NCI-H510A (cell line): ENCODE results near the gene RPS6KA4.
A peak's percentile ranks its signal among the peaks of the same experiment; 100 is the strongest.

Experiments used
- DNase-seq: peaks from one replicate; lab custom pipeline; 2025; lab: John Stamatoyannopoulos, UW

Gene RPS6KA4

GRCh38 chr11:64327375-64327774 is 31.6 kb upstream of the RPS6KA4 start:
- no peak for DNase-seq

- DNase-seq = no peak
Observed at GRCh38 chr11:64327993-64328392, 31.0 kb upstream of the RPS6KA4 start.

DNA sequence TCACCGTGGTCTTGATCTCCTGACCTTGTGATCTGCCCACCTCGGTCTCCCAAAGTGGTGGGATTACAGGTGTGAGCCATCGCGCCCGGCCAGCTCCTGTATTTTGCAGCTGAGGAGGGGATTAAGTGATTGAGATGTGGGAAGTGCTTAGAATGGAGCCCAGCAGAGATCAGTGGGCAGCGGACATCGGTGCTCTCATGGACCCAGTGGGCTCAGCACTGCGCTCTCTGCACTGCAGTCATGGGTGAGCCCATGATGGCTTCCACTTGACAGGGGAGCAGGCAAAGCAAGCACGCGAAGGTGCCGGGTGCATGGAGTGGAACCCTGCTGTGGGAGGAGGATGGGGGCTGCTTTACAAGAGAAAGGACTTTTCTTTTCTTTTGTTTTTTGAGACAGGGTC is 28.1 kb upstream of the RPS6KA4 start:
- no peak for DNase-seq

DNA sequence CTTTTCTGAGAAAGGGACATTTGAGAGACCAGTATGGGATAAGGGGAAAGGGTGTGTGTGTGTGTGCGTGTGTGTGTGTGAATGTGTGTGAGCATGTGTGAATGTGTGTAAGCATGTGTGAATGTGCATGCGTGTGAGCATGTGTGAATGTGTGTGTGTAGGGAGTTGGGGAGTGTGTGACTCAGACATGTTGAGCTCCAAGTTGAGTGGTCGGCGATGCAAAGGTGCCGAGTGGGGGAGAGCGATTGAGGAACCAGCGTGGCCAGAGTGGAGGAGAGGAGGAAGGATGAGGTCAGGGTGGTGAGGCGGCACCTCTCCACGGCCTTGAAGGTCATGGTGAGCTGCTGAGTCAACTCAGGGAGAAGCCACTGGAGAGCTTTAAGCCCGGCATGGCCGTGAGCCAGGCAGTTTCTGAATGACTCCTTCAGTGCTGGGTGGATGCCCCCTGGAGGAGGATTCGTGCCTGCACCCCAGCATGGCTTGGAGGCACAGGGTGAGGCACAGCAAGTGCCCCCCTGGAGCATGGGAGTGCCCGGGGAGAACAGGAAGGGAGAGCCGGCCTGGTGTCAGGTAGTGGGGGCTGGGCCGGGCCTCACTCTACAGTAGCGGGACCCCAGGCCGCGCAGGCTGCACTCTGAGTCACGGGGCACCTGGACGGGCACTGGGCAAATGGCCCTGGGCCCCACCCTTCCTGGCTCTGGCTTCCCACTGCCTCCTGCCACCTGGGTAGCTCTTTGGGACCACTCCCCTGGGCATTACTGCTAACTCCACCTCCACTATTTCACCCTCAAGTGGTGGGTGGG is 27.2 kb upstream of the RPS6KA4 start:
- DNase-seq = no peak

- no peak for DNase-seq
Observed at GRCh38 chr11:64333556-64333955, 25.4 kb upstream of the RPS6KA4 start.

DNA sequence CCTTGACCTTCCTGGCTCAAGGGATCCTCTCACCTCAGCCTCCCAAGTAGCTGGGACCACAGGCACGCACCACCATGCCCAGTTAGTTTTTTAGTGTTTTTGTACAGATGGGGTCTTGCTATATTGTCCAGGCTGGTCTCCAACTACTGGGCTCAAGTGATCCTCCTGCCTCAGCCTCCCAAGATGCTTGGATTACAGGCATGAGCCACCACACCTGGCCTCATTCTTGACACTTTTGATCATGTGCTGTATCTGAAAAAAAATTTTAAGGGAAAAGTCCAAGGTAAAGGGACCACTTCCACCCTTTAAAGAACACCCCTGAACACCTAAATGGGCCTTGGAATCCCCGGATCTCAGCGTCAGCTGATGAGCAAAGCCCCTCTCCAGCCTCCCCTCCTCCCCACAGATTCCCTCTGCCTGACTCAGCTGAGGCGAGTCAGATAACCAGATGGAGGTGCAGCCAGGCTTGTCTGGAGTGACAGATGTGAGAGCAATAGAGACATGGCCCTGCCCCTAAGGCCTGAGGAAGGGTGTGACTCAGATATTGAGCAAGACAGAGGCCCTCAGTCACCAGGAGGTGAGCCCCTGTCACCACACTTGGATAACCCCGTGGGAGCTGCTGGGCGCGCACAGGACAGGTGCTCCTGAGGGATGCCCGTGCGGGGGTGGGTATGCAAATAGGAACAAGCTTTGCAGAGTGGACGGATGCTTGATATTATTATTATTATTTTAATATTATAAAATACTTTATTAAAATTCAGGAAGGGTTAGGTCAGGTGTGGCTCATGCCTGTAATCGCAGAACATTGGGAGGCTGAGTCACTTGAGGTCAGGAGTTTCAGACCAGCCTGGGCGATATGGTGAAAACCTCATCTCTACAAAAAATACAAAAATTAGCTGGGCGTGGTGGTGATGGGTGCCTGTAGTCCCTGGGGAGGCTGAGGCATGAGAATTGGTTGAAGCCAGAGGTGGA is 23.9 kb upstream of the RPS6KA4 start:
- DNase-seq = peak; percentile 85

- no peak for DNase-seq
Observed at GRCh38 chr11:64337538-64338249, 21.3 kb upstream of the RPS6KA4 start.

DNA sequence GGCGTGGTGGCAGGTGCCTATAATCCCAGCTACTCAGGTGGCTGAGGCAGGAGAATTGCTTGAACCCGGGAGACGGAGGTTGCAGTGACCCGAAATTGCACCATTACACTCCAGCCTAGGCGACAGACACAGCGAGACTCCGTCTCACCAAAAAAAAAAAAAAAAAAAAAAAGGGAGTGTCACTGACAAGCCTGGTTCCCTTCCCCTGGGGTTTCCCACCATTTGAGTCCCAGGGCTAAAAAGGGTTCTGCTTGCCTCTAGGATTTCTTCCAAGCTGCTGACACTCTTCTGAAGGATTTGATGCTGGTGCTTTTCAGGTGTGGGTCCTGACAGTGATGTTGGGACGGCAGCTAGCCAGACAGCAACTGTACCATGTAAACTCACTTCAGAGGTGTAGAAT is 20.2 kb upstream of the RPS6KA4 start:
- DNase-seq = no peak

- DNase-seq = no peak
Observed at GRCh38 chr11:64339286-64339685, 19.7 kb upstream of the RPS6KA4 start.

DNA sequence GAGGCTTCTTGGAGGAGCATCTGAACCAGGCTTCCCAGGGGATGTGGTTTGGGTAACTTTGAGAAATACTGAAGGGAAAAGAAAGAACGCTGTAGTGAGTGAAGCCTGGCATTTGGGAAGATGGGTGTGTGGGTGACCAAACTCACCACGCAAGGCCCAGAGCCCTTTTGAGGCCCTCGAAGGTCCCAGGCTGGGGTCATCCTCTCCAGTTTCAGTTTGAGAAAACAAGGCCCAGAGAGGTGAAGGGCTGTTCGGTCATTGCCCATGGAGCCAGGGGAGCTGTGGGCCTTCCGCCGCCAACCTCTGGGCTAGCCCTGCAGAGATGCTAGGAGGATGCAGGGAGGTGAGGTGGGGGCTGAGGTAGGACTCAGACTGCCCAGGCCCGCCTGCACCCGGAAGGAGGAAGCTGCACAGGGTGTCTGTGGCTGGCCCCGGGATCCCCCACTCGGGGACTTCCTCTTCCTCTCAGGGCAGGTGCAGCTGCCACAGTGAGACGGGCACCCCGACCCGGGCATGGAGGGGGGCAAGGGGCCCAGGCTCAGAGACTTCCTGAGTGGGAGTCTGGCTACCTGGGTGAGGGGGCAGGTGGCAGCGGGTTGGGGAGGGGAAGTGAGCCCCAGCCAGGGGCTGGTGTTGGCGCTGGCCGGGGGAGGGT is 19.1 kb upstream of the RPS6KA4 start, which contains the start of gene CCDC88B:
Gene CCDC88B (plus strand): TSS at position 451 of the 655 bp plus-strand sequence. CDS start 63 bp downstream, at position 514.
- DNase-seq = no peak

DNA sequence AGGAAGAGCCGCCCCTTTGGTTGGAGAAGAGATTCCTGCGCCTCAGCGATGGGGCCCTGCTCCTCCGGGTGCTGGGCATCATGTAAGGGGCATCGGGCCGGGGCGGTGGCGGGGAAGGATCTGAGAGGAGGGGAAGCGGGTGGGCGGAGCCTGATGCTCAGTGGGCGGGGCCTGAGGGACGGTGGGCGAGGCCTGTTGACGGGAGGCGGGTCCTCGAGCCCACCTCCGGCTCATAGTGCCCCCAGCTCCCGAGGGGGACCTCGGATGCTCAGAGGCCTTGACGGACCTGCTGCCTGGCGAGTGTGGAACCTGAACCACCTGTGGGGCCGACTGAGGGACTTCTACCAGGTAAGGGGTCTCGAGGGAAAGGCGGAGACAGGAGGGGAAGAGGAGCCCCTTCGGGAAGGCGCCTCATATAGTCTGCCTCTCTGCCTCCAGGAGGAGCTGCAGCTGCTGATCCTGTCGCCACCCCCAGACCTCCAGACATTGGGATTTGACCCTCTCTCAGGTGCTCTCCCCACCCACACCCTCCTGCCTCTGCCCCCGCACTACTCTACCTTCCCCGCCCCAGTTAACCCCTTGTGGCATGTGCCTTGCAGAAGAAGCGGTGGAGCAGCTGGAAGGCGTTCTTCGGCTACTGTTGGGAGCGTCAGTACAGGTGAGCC is 18.2 kb upstream of the RPS6KA4 start:
- DNase-seq = no peak

- DNase-seq = no peak
Observed at GRCh38 chr11:64341429-64341828, 17.5 kb upstream of the RPS6KA4 start.

GRCh38 chr11:64341851-64342791 is 16.8 kb upstream of the RPS6KA4 start:
- DNase-seq = no peak

DNA sequence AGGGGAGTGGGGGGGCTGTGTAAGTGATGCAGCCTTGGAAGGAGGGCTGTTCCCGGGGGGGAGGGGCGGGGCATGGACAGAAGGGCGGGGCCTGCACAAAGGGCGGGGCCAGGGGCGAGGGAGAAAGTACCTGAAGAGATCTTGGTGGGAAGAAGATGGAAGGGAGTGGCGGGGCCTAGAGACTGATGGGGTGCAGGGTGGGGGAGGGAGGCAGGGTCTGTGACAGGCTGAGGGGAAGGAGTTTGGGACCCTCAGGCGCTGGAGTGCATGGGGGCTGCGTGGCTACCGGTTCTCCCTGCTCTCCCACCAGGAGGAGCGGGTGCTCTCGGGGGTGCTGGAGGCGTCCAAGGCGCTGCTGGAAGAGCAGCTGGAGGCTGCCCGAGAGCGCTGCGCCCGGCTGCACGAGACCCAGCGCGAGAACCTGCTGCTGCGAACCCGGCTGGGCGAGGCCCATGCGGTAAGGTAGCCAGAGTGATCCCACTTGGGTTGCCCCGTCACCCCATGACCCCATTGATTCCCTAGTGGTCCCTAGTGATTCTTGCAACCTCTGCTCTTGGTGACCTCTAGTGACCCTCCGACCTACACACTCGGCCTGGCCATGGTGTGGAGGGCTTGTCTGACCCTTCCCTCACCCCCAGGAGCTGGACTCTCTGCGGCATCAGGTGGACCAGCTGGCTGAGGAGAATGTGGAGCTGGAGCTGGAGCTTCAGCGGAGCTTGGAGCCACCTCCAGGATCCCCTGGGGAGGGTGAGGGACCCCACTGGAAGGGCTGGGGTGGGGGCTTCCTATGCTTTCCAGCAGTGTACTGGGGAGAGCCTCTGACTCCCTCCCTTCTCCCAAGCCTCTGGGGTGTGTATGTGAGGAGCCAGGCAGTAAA is 15.9 kb upstream of the RPS6KA4 start:
- no peak for DNase-seq

- DNase-seq = no peak
Observed at GRCh38 chr11:64343767-64344559, 15.0 kb upstream of the RPS6KA4 start.

DNA sequence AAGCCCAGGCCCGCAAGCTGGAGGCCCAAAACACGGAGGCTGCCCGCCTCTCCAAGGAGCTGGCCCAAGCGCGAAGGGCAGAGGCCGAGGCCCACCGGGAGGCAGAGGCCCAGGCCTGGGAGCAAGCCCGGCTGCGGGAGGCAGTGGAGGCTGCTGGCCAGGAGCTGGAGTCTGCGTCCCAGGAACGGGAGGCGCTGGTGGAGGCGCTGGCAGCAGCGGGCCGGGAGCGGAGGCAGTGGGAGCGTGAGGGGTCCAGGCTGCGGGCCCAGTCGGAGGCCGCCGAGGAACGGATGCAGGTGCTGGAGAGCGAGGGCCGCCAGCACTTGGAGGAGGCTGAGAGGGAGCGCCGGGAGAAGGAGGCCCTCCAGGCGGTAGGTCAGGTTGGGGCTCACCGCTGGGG is 14.2 kb upstream of the RPS6KA4 start:
- no peak for DNase-seq

- no peak for DNase-seq
Observed at GRCh38 chr11:64347193-64347867, 11.6 kb upstream of the RPS6KA4 start.
